Fibroblast of lung (primary cell): ENCODE data around the gene BBX. TPM values are rescaled to one million over a fixed set of nuclear protein-coding genes. Genes with fewer than 3 reads are reported as not detected.

Experiments used
- DNase-seq, 2 donors: peaks; one replicate each; pipeline versions ENCODE4 v3.0.0 to v3.0.0-alpha.2; 2010; ENCODE audit warnings: low read depth in 2 of 2
- H2AFZ ChIP-seq: 2 replicates; pipeline ENCODE4 v1.5.1; 2012; ENCODE audit warnings: low read length, control low read depth, inconsistent platforms
- H3K27ac ChIP-seq: 2 replicates; pipeline ENCODE4 v1.5.1; 2011; ENCODE audit warnings: low read length, control low read depth; ENCODE audit not compliant: insufficient read depth
- H3K27me3 ChIP-seq: 2 replicates; pipeline ENCODE4 v1.5.1; 2011; ENCODE audit warnings: mild to moderate bottlenecking, low read length; ENCODE audit not compliant: control insufficient read depth, insufficient read depth
- H3K36me3 ChIP-seq: 2 replicates; pipeline ENCODE4 v1.5.1; 2011; ENCODE audit warnings: low read length; ENCODE audit not compliant: control insufficient read depth, insufficient read depth
- H3K4me1 ChIP-seq: 2 replicates; pipeline ENCODE4 v1.5.1; 2011; ENCODE audit warnings: low read length; ENCODE audit not compliant: control insufficient read depth, insufficient read depth; ENCODE audit errors: extremely low read depth
- H3K4me2 ChIP-seq: 2 replicates; pipeline ENCODE4 v1.5.1; 2011; ENCODE audit warnings: low read length, control low read depth; ENCODE audit not compliant: insufficient read depth; ENCODE audit errors: extremely low read depth
- H3K4me3 ChIP-seq, 4 experiments: fragments of 200-600 bp in 1 of 4; sonication (generic) in 1 of 4; replicated peaks in 1 of 4; 2 replicates each; pipeline ENCODE4 v1.5.1; 2011 to 2016; ENCODE audit warnings: low read length in 4 of 4, low read depth in 3 of 4, mild to moderate bottlenecking in 3 of 4, control low read depth in 2 of 4, inconsistent platforms in 1 of 4, mixed read lengths in 1 of 4; ENCODE audit not compliant: insufficient read depth in 1 of 4; ENCODE audit errors: control extremely low read depth in 1 of 4
- H3K79me2 ChIP-seq: 2 replicates; pipeline ENCODE4 v1.5.1; 2012; ENCODE audit warnings: mild to moderate bottlenecking, low read length, inconsistent platforms; ENCODE audit not compliant: control insufficient read depth, insufficient read depth
- H3K9ac ChIP-seq: 2 replicates; pipeline ENCODE4 v1.5.1; 2011; ENCODE audit warnings: mild to moderate bottlenecking, low read length, control low read depth; ENCODE audit not compliant: insufficient read depth
- H3K9me3 ChIP-seq: 2 replicates; pipeline ENCODE4 v1.5.1; 2012; ENCODE audit warnings: low read depth, low read length; ENCODE audit not compliant: control insufficient read depth, insufficient read depth
- H4K20me1 ChIP-seq: 2 replicates; pipeline ENCODE4 v1.5.1; 2011; ENCODE audit warnings: low read length; ENCODE audit not compliant: control insufficient read depth, insufficient read depth; ENCODE audit errors: extremely low read depth
- CTCF ChIP-seq, 2 donors: IDR thresholded peaks in 1 of 2; conservative IDR thresholded peaks in 1 of 2; 1 replicate in 1 of 2; 2 replicates in 1 of 2; pipeline ENCODE4 v1.5.1; 2011 to 2012; ENCODE audit warnings: low read length in 2 of 2, control low read depth in 1 of 2, inconsistent platforms in 1 of 2, low read depth in 1 of 2, mild to moderate bottlenecking in 1 of 2
- EZH2 ChIP-seq: IDR thresholded peaks from 2 replicates; pipeline ENCODE4 v1.5.1; 2012; ENCODE audit warnings: low read length, control low read depth, mild to moderate bottlenecking; ENCODE audit errors: missing control alignments
- polyA plus RNA-seq, 2 donors: library from polyadenylated mRNA; depleted of rRNA in 1 of 2; stranded (reverse) in 1 of 2; unstranded in 1 of 2; fragments of >200 nt; gene quantifications; 2 replicates each; pipeline ENCODE4 v1.2.1, GENCODE V29; 2011 to 2012; ENCODE audit warnings: missing spikeins in 1 of 2
- total RNA-seq: library from RNA; depleted of rRNA; stranded (reverse); fragments of >200 nt; gene quantifications from 2 replicates; pipeline ENCODE4 v1.2.1, GENCODE V29; 2014

The BBX gene
- total and polyA plus RNA-seq, 2 donors (not counting 1 experiment from before 2014, with no cell fraction given): 50.0 to 71.2 TPM

GRCh38 chr3:107845380-107846278 is 322.9 kb downstream of the BBX start:
- Histone ChIP-seq H2AFZ (peak overlapping the region; percentile 49), H3K9ac (no peak overlapping the region), H3K4me1 (no peaks in the 10 kb centered on the region), H3K27me3 (no peaks in the 10 kb centered on the region), H3K9me3 (no peaks in the 10 kb centered on the region), H3K4me3 (no peak overlapping the region), H3K79me2 (no peaks in the 10 kb centered on the region), H3K4me2 (no peak overlapping the region), H4K20me1 (no peaks in the 10 kb centered on the region), H3K27ac (no peak overlapping the region), H3K36me3 (no peaks in the 10 kb centered on the region)
- DNase-seq: peak in 1 of 2 donors; percentile 9
- no peak for TF ChIP-seq CTCF (conservative IDR thresholded peaks at IDR 0.05 in 1 of 2, IDR thresholded peaks at IDR 0.05 in 1 of 2; ENCODE audit: low read depth in 1 of 2, low read length in 2 of 2)
- no peak for TF ChIP-seq EZH2

GRCh38 chr3:107846279-107846852 is 323.6 kb downstream of the BBX start:
- peak; percentile 36 to 65 for DNase-seq
- Histone ChIP-seq H3K36me3 (no peaks in the 10 kb centered on the region), H3K27me3 (no peaks in the 10 kb centered on the region), H4K20me1 (no peaks in the 10 kb centered on the region), H2AFZ (peak overlapping the region; percentile 49), H3K27ac (no peak overlapping the region), H3K4me2 (no peak overlapping the region), H3K4me3 (no peak overlapping the region), H3K4me1 (no peaks in the 10 kb centered on the region), H3K9me3 (no peaks in the 10 kb centered on the region), H3K79me2 (no peaks in the 10 kb centered on the region), H3K9ac (no peak overlapping the region)
- no peak for TF ChIP-seq EZH2
- TF ChIP-seq CTCF (conservative IDR thresholded peaks at IDR 0.05 in 1 of 2, IDR thresholded peaks at IDR 0.05 in 1 of 2; ENCODE audit: low read depth in 1 of 2, low read length in 2 of 2): peak; percentile 59 to 71

GRCh38 chr3:107847791-107848190 is 325.0 kb downstream of the BBX start:
- no peaks in the 10 kb centered on the region for H3K79me2 ChIP-seq
- TF ChIP-seq EZH2: no peak
- no peak for TF ChIP-seq CTCF (conservative IDR thresholded peaks at IDR 0.05 in 1 of 2, IDR thresholded peaks at IDR 0.05 in 1 of 2; ENCODE audit: low read depth in 1 of 2, low read length in 2 of 2)
- H3K36me3 ChIP-seq: no peaks in the 10 kb centered on the region
- H3K4me1 ChIP-seq: no peaks in the 10 kb centered on the region
- H3K9me3 ChIP-seq: no peaks in the 10 kb centered on the region
- H3K27ac ChIP-seq: no peak overlapping the region
- no peak overlapping the region for H3K9ac ChIP-seq
- no peaks in the 10 kb centered on the region for H3K27me3 ChIP-seq
- H3K4me2 ChIP-seq: no peak overlapping the region
- H3K4me3 ChIP-seq: no peak overlapping the region
- no peaks in the 10 kb centered on the region for H4K20me1 ChIP-seq
- H2AFZ ChIP-seq: no peak overlapping the region
- DNase-seq: no peak
